Measurements from ENCODE around the gene MTAP.

The MTAP gene

GRCh38 chr9:21904371-21904770 lies 101.9 kb downstream of the MTAP start:
- Histone ChIP-seq H3K9ac (ENCODE audit: low read depth, low read length) (no peak overlapping the region), H3K36me3 (ENCODE audit: insufficient read depth, low read length) (peaks cover 19% of the 10 kb centered on the region; the same call in 1 of the 2 replicates)

GRCh38 chr9:21904776-21905175 lies 102.3 kb downstream of the MTAP start:
- Histone ChIP-seq H3K27me3 (ENCODE audit: insufficient read depth, low read length, poor library complexity) (no peaks in the 10 kb centered on the region), H3K4me2 (ENCODE audit: insufficient read depth, low read length) (no peak overlapping the region), H3K4me1 (ENCODE audit: insufficient read depth, low read length) (peaks cover 17% of the 10 kb centered on the region), H3K9me3 (ENCODE audit: insufficient read depth, low read length, severe bottlenecking) (peaks cover 13% of the 10 kb centered on the region), H4K20me1 (ENCODE audit: insufficient read depth, low read length) (no peaks in the 10 kb centered on the region), H3K36me3 (ENCODE audit: insufficient read depth, low read length) (peaks cover 23% of the 10 kb centered on the region; the same call in 1 of the 2 replicates), H3K27ac (ENCODE audit: low read length) (no peak overlapping the region), H2AFZ (ENCODE audit: low read depth, low read length) (no peak overlapping the region), H3K9ac (ENCODE audit: low read depth, low read length) (no peak overlapping the region), H3K79me2 (ENCODE audit: insufficient read depth, low read length) (no peaks in the 10 kb centered on the region), H3K4me3 (ENCODE audit: low read depth in 1 of 2, low read length in 2 of 2) (no peak overlapping the region)
- no peak for ATAC-seq (ENCODE audit: insufficient read depth, low read depth)
- no peak for DNase-seq
- TF ChIP-seq CTCF (IDR thresholded peaks at IDR 0.05; ENCODE audit: borderline replicate concordance, extremely low read depth, low read length, poor library complexity, severe bottlenecking) (peak; percentile 7), EZH2 (IDR thresholded peaks at IDR 0.05; ENCODE audit: borderline replicate concordance, low read depth, low read length, severe bottlenecking) (no peak)

More at GRCh38 chr9:21904371-21904770, 101.9 kb downstream of the MTAP start:
- no peaks in the 10 kb centered on the region for H3K27me3 ChIP-seq (ENCODE audit: insufficient read depth, low read length, poor library complexity)
- peaks cover 17% of the 10 kb centered on the region for H3K4me1 ChIP-seq (ENCODE audit: insufficient read depth, low read length)
- H3K27ac ChIP-seq (ENCODE audit: low read length), result no peak overlapping the region
- H3K79me2 ChIP-seq (ENCODE audit: insufficient read depth, low read length), result no peaks in the 10 kb centered on the region
- TF ChIP-seq CTCF (IDR thresholded peaks at IDR 0.05; ENCODE audit: borderline replicate concordance, extremely low read depth, low read length, poor library complexity, severe bottlenecking) (no peak), EZH2 (IDR thresholded peaks at IDR 0.05; ENCODE audit: borderline replicate concordance, low read depth, low read length, severe bottlenecking) (no peak)
- DNase-seq (no peak), ATAC-seq (ENCODE audit: insufficient read depth, low read depth) (no peak)
- H4K20me1 ChIP-seq (ENCODE audit: insufficient read depth, low read length), result no peaks in the 10 kb centered on the region
- peaks cover 13% of the 10 kb centered on the region for H3K9me3 ChIP-seq (ENCODE audit: insufficient read depth, low read length, severe bottlenecking)
- H3K4me2 ChIP-seq (ENCODE audit: insufficient read depth, low read length), result no peak overlapping the region
- no peak overlapping the region for H2AFZ ChIP-seq (ENCODE audit: low read depth, low read length)
- H3K4me3 ChIP-seq (ENCODE audit: low read depth in 1 of 2, low read length in 2 of 2), result no peak overlapping the region

- Histone ChIP-seq H3K4me1 (ENCODE audit: insufficient read depth, low read length) (peaks cover 10% of the 10 kb centered on the region), H4K20me1 (ENCODE audit: insufficient read depth, low read length) (no peaks in the 10 kb centered on the region), H2AFZ (ENCODE audit: low read depth, low read length) (no peak overlapping the region), H3K9me3 (ENCODE audit: insufficient read depth, low read length, severe bottlenecking) (peaks cover 13% of the 10 kb centered on the region), H3K27me3 (ENCODE audit: insufficient read depth, low read length, poor library complexity) (no peaks in the 10 kb centered on the region), H3K27ac (ENCODE audit: low read length) (no peak overlapping the region), H3K4me2 (ENCODE audit: insufficient read depth, low read length) (no peak overlapping the region), H3K36me3 (ENCODE audit: insufficient read depth, low read length) (peaks cover 25% of the 10 kb centered on the region; the same call in 1 of the 2 replicates), H3K9ac (ENCODE audit: low read depth, low read length) (no peak overlapping the region), H3K4me3 (ENCODE audit: low read depth in 1 of 2, low read length in 2 of 2) (no peak overlapping the region), H3K79me2 (ENCODE audit: insufficient read depth, low read length) (no peaks in the 10 kb centered on the region)
- TF ChIP-seq EZH2 (IDR thresholded peaks at IDR 0.05; ENCODE audit: borderline replicate concordance, low read depth, low read length, severe bottlenecking) (no peak), CTCF (IDR thresholded peaks at IDR 0.05; ENCODE audit: borderline replicate concordance, extremely low read depth, low read length, poor library complexity, severe bottlenecking) (no peak)
- ATAC-seq (ENCODE audit: insufficient read depth, low read depth) (no peak), DNase-seq (no peak)
These were observed 103.8 kb downstream of the MTAP start for GRCh38 chr9:21906213-21906612.

GRCh38 chr9:21906881-21907280 lies 104.4 kb downstream of the MTAP start:
- TF ChIP-seq CTCF (IDR thresholded peaks at IDR 0.05; ENCODE audit: borderline replicate concordance, extremely low read depth, low read length, poor library complexity, severe bottlenecking), result no peak
- TF ChIP-seq EZH2 (IDR thresholded peaks at IDR 0.05; ENCODE audit: borderline replicate concordance, low read depth, low read length, severe bottlenecking), result no peak
- H3K9me3 ChIP-seq (ENCODE audit: insufficient read depth, low read length, severe bottlenecking), result peaks cover 13% of the 10 kb centered on the region

More at GRCh38 chr9:21906881-21907280, 104.4 kb downstream of the MTAP start:
- no peak overlapping the region for H3K4me2 ChIP-seq (ENCODE audit: insufficient read depth, low read length)
- no peak overlapping the region for H2AFZ ChIP-seq (ENCODE audit: low read depth, low read length)
- ATAC-seq (ENCODE audit: insufficient read depth, low read depth), result no peak
- H3K27ac ChIP-seq (ENCODE audit: low read length), result no peak overlapping the region
- no peak overlapping the region for H3K4me3 ChIP-seq (ENCODE audit: low read depth in 1 of 2, low read length in 2 of 2)
- H4K20me1 ChIP-seq (ENCODE audit: insufficient read depth, low read length), result no peaks in the 10 kb centered on the region
- H3K79me2 ChIP-seq (ENCODE audit: insufficient read depth, low read length), result no peaks in the 10 kb centered on the region
- no peak overlapping the region for H3K9ac ChIP-seq (ENCODE audit: low read depth, low read length)
- no peak for DNase-seq
- H3K27me3 ChIP-seq (ENCODE audit: insufficient read depth, low read length, poor library complexity), result no peaks in the 10 kb centered on the region
- peaks cover 25% of the 10 kb centered on the region; the same call in 1 of the 2 replicates for H3K36me3 ChIP-seq (ENCODE audit: insufficient read depth, low read length)
- H3K4me1 ChIP-seq (ENCODE audit: insufficient read depth, low read length), result peaks cover 3% of the 10 kb centered on the region
